GM21515 (cell line): ENCODE data around the gene SETD2.

Experiments
- ATAC-seq: cut with Tn5 transposase; IDR thresholded peaks from one replicate; pipeline ENCODE4 v1.9.1; 2021; ENCODE audit not compliant: unreplicated experiment

The SETD2 gene

DNA sequence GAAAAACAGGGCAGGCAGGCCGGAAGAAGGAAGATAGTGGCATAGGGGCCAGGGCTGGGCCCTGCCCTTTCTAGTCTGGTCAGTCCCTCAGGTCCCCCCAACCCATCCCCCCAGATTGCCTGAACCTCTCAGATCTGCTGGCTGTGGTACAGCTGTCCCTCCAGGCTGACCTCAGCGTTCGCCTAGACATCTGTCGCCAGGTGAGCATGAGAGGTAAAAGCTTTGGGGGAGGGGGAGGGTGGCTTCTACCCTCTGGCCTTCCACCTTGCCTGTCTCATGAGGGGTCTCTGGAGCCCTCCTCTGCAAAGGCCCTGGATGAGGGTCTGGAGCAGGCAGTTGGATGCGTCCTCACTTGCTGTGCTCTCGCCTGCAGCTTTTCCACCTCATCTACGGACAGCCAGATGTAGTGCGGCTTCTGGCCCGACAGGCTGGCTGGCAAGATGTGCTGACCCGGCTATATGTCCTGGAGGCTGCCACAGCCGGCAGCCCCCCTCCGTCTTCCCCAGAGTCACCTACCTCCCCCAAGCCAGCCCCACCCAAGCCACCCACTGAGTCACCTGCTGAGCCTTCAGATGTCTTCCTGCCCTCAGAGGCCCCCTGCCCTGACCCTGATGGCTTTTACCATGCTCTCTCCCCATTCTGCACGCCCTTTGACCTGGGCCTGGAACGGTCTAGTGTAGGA, 164.3 kb downstream of the SETD2 start:
- ATAC-seq, result no peak

DNA sequence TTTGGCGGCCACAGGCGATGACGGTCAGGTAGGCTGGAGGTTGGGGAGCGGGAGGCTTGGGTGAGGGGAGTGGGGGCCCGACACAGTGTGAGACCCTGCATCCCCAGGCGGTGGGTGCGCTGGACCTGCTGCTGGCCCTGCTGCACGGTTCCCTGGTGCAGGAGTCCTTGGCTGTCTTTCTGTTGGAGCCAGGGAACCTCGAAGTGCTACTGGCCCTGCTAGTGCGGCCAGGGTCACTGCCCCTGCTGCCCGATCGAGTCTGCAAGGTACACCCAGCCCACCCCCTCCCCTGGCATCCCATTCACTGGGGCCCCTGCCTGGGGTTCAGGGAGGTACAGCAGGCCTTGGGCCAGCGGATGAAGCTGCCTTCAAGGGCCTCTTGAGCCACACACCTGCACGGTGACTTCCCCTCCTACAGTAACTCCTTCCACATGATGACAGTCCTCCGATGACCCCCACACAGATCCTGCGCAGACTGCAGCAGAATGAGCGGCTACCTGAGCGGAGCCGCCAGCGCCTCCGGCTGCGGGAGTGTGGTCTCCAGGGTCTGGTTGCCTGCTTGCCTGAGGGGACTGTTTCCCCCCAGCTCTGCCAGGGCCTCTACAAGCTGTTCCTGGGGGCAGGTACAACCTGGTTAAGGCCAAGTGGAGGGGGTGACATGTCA, 164.9 kb downstream of the SETD2 start:
- ATAC-seq, result no peak

GRCh38 chr3:46998121-46998851, 165.6 kb downstream of the SETD2 start:
- no peak for ATAC-seq

- no peak for ATAC-seq
These were observed 166.3 kb downstream of the SETD2 start for GRCh38 chr3:46997453-46998091.

- ATAC-seq, result no peak
These were observed 167.0 kb downstream of the SETD2 start for GRCh38 chr3:46996689-46997452.

DNA sequence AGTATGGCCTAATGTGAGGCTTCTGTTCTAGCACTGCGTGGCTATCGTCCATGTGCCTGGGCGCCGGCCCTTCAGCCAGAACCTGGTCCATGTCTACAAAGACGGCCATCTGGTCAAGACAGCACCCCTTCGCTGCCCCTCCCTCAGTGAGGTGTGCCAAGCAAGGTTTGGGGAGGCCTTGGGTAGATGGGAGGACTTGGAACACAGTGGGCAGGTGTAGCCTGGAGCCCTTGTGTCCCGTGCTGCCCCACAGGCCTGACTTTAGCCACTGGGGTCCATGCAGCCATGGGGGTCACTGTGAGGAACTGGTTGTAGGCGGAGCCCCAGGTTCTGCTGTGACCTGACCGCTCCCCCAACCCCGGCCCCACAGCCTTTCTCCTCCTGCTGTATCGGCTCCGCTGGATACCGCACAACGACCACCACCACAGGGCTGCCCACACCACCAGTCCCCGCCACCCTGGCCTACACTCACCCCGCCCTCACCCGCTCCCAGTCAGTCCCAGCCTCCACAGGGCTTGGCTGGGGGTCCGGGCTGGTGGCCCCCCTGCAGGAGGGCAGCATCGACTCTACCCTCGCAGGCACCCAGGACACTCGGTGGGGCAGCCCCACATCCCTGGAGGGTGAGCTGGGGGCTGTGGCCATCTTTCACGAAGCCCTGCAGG, 167.9 kb downstream of the SETD2 start:
- ATAC-seq, result no peak

- no peak for ATAC-seq
These were observed 168.8 kb downstream of the SETD2 start for GRCh38 chr3:46994801-46995731.

GRCh38 chr3:46993986-46994385, 169.9 kb downstream of the SETD2 start:
- ATAC-seq, result no peak

DNA sequence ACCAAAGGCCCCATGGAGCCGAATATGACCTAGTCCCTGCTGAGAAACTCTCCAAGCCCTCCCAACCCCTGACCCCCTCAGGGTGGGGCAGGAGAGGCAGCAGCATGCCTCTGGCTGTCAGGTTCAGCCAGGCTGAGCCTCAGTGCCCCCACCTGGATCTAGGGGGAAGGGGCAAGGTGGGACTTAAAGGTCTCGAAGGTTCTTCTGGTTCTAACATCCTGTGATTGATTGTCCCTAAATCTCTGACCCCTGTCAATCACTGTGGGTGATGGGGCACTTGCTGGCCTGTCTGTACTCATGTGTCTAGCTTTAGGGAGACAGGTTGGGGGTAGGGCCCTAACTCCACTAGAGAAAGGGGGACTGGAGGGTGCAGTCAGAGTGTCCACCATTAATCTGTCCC, 170.6 kb downstream of the SETD2 start:
- ATAC-seq, result no peak

DNA sequence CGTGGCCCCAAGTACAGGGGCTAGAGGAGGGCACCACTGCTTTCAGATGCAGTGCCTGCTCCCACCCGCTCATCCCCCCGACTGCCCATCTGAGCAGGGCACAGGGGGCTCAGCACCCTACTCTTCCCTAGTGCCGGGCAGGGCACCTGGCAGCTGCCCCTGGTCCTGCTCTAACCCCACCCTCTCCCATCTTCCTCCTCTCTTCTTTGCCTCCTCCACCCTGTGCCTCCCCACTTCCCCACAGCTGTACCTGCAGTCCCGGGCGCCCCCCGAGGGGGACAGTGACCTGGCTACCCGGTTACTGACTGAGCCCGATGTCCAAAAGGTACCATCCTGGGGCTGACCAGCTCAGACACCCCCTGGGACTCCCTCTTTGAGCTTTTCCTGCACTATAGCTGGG, 171.7 kb downstream of the SETD2 start:
- ATAC-seq, result no peak

GRCh38 chr3:46991406-46992165, 172.3 kb downstream of the SETD2 start:
- no peak for ATAC-seq

DNA sequence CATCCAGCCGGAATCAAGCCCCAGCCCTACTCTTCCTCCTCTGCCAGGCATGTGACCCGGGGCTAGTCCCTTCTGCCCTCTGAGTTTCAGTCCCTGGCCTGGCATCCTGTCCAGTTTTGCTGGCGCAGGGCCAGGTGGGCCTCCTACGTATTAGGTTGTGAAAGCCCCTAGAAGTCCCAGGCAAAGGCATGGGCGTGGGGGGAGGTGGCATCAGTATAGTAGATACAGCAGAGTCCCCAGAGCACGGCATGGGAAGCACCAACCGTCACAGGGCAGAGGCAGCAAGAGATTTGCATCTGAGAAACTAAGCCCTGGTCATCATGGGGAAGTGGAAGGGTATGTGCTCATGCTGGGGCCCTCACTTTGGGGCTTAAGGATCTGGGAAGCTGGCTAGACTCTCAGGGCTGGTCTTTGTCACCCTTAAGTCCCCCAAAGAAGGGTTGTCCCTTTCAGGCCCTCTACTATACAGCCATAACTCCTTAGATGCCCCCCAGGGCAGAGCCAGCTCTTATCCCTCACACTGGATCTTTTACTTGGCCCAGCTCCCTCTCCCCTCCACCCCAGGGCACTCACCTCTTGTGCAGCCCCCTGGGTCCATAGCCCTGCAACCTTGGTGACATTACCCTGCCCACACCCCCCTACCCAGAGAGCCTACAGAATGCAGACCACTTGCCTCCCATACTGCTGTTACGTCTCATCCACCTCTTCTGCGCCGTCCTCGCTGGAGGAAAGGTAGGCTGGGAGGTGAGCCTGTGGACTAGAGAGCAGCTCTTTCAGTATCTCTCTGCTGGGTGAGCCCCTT, 173.1 kb downstream of the SETD2 start:
- no peak for ATAC-seq

- ATAC-seq, result no peak
These were observed 174.6 kb downstream of the SETD2 start for GRCh38 chr3:46989146-46989810.

DNA sequence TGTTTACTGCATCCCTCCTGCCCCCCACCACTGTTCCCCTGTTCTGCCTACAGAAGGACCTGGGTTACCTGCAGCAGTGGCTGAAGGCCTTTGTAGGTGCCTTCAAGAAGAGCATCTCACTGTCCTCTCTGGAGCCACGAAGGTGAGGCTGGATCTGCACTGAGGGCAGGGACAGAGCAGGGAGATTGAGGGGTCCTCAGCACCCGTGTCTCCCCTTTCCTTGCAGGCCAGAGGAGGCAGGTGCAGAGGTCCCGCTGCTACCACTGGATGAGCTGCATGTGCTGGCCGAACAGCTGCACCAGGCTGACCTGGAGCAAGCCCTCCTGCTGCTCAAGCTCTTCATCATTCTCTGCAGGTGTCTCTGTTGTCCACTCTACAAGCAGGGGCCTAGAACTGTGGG, 175.3 kb downstream of the SETD2 start:
- no peak for ATAC-seq

DNA sequence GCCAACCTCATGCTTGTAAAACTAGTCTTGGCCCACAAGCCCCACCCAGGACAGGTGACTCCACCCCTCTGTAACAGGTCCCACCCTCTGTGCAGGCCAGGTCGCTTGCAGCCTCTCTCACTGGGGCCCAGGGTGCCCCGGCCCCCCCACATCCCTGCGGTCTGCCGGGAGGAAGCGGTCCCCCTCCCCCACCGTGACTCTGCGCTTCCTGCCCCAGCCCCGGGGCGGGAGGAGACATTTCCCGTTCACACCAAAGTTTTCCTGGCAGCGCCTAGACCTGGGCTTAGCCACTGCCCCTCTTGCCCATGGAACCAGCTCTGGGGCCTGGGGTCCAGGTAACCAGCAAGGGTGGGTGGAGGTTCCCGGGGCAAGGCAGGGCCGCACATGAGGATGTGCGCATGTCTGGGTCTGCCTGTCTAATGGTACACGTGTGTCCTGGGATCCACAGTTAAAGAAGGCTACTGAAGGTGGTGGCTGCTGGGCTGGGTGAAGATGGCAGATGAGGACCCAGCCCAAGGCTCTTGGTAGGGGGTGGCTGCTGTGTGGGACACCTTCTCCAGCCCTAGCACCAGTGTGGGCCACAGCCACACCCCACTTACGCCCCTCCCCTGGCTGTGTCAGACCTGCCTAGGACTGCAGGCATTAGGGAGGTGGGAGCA, 176.0 kb downstream of the SETD2 start:
- peak; percentile 61 for ATAC-seq

GRCh38 chr3:46987319-46987742, 176.6 kb downstream of the SETD2 start:
- ATAC-seq, result peak; percentile 14
